GM21528 (cell line): ENCODE results near the gene TMPRSS6.
A peak's percentile ranks its signal among the peaks of the same experiment; 100 is the strongest.

Experiments
- ATAC-seq: cut with Tn5 transposase; IDR thresholded peaks from one replicate; pipeline ENCODE4 v1.9.1; 2021; ENCODE audit warnings: mild to moderate bottlenecking, moderate library complexity; ENCODE audit not compliant: unreplicated experiment, low FRiP score

TMPRSS6 gene

GRCh38 chr22:37054056-37054395, 55.5 kb downstream of the TMPRSS6 start:
- no peak for ATAC-seq

DNA sequence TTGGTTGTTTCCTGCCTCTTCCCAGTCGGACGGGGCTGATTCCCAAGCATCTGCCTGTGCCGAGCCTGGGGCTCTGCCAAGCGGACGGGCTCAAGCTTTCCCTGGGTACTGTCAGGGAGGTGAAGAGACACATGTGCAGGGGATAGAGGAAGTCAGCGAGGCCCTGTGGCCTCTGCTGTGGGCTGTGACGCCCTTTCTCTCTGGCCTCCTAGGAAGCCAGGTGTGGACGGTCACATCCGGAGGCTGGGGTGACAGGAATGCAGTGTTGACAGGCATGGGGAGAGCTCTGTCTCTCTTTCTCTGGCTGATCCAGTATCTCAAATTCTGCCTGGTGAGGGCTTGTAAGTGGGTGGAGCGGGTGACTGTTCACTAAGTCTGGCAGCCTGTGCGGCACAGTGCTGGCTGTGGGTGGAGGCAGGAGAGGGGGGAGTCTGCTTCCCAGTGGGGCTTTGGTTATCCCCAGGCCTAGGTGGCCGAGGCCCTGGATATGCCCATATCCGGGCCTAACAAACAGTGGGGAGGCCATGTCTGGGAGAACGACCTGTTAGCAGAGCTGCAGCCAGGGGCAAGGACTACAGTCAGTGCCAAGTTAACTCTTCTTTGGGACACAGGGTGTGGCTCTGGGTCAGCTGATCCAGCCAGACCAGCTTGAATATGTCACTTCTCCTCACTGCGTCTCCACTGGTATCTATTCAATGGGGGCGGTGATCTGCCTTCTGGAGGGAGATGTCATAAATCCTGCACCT, 56.0 kb downstream of the TMPRSS6 start:
- no peak for ATAC-seq

GRCh38 chr22:37052386-37053309, 56.9 kb downstream of the TMPRSS6 start:
- ATAC-seq = no peak

DNA sequence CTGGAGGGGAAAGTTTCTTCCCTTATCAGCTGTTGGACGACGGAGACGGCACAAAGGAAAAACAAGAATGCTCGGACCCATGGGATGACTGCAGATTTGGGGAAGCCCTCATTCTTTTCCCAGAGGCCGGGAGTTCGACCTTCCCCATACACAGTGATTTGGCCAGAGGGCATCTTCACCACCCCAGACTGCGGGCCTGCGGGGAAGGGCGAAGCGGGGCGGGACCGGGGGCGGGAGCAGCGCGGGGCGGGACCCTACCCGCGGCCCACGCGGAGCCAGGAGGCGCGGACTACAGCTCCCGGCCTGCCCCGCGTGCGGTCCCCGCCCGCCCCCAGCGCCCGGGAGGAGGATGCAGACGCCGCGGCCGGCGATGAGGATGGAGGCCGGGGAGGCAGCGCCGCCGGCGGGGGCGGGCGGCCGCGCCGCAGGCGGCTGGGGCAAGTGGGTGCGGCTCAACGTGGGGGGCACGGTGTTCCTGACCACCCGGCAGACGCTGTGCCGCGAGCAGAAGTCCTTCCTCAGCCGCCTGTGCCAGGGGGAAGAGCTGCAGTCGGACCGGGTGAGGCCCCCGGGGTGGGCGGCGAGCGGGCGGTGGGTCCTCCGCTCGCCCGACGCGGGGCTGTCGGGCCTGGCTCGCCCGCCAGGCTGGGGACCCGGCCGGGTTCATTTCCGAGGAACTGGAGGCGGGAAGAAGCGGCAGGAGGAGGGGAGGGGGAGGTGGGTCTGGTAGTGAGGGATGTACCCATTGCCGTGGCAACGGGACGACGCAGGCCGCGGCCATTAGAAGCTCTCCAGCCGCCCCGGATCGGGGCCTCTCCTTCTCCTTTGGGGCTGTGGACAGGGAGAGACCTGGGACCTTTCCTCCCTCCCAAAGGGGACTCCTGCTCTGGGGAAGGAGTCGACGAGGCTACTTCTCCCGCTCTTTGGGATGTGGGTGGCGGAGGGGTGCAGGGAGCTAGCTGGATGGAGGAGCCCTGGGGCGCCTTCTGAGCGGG, 57.8 kb downstream of the TMPRSS6 start, which contains the start of gene KCTD17:
TSS of gene KCTD17 (plus strand) at position 352 of the 995 bp plus-strand sequence. CDS start at position 371, 19 bp downstream.
- peak; percentile 71 for ATAC-seq

GRCh38 chr22:37050913-37051312, 58.6 kb downstream of the TMPRSS6 start:
- ATAC-seq = no peak

DNA sequence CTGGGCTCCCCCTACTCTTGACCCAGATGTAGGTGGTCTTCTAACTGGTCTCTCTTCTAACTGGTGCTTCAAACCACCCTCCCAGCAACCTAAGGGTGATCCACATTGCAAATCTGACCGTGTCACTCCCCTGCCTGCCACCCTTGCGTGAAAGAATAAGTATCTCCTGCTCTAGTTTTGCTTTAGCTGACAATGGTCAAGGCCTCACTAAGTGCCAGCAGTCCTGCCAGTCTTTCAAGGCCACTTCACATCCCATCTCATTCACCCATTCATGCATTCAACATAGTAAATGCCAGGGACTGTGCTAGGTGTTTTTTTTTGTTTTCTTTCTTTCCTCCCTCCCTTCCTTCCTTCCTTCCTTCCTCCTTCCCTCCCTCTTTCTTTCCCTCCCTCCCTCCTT, 60.3 kb downstream of the TMPRSS6 start:
- ATAC-seq = no peak

- ATAC-seq = no peak
These were observed 61.4 kb downstream of the TMPRSS6 start for GRCh38 chr22:37048133-37048532.

- ATAC-seq = no peak
These were observed 62.5 kb downstream of the TMPRSS6 start for GRCh38 chr22:37047006-37047405.

- no peak for ATAC-seq
These were observed 62.9 kb downstream of the TMPRSS6 start for GRCh38 chr22:37046589-37046988.

GRCh38 chr22:37045958-37046357, 63.6 kb downstream of the TMPRSS6 start:
- ATAC-seq = no peak

GRCh38 chr22:37044634-37045625, 64.6 kb downstream of the TMPRSS6 start:
- no peak for ATAC-seq

DNA sequence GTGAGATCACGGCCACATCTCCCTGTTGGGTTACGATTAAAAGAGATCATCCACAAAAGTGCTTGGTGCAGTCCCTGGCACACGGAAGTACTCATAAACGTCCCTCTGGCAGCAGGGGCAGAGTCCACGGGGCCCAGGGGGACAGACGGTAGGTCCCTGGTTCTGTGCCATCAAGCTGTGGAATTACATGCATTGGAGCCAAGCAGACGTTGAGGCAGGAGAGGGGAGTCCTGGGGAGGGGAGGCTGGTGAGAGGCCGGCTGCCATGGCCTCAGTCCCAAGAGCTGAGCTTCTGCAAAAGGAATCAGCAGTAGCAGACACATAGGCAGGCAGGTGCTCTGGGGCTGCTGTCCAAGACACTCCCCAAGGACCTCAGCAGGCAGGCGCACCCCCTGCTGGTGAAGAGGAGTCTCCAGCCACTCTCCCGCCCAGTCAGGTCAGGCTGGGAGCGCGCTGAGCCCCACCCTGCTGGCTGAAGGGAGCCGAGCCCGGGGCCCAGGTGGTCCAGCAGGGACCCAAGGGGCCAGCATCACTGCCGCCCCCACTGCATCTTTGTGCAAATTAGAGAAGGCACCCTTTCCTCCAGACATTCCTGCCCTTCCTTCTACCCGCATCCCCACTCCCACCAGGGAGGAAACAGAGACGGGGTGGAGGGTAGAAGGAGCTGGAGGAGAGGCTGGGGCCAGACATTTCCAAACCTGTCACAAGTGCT, 65.5 kb downstream of the TMPRSS6 start:
- no peak for ATAC-seq

GRCh38 chr22:37043209-37043827, 66.2 kb downstream of the TMPRSS6 start:
- ATAC-seq = no peak

GRCh38 chr22:37039466-37039865, 70.0 kb downstream of the TMPRSS6 start:
- ATAC-seq = no peak

DNA sequence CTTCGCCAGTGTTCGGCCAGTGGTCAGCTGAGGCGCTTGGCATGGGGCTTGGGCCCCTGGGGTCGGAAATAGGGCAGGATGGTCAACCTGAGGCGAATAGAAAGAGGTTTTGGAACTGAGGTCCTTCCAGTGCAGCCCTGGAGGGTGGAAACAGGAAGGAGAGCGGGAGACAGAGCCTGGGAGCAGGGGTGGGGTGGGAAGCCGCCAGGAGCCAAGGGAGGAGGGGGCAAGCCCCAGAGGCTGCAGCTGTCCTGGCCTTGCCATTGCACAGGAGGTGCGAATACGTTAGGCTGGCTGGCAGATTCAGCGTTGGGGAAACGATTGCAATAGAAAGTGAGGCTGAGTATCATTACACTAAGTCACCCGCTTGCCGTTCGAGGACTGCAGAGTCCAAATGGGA, 71.8 kb downstream of the TMPRSS6 start:
- ATAC-seq = no peak

- no peak for ATAC-seq
These were observed 72.7 kb downstream of the TMPRSS6 start for GRCh38 chr22:37036655-37037377.

DNA sequence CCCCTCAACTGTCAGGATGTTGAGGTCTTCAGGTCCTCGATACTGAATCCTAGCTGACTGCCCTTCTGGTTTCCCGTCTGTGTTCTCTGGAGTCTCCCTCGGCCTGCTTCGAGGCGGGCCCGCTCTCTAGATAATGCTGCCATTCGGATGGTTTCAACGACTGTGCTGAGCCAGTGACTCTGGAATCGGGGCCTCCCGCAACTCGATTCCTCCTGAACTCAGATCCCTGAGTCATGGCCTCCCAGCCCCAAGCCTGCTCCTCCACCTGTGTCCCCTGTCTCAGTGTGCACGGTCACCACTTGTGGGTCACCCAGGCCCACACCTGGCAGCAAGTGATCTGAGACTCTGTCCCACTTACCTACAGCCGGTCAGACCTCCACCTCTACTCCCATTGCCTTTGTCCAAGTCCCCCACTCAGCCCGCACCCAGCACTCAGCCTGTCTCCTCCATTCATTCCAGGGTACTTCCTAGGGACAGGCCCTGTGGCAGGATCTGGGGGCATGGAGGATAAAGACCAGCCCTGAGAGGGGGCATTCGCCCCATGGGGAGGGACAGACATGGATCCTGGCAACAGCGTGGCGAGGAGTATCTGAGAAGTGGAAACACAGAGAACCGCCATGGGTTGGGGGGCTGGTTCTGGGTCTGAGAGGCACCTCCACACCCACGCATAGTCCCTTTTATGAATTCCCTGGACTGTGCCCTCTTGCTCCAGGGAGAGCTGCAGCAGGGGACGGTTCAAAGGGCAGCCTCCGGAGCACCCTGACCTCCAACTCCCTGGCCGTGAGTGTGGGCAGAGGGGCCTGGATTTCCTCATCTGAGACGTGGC, 75.7 kb downstream of the TMPRSS6 start:
- ATAC-seq = no peak
